Lung (tissue), 12 donors: Measurements from ENCODE around the gene HS3ST4. TPM values are rescaled to one million over a fixed set of nuclear protein-coding genes. Genes with fewer than 3 reads are reported as not detected.

Experiments used
- ATAC-seq: fragments of 200-7000 bp; cut with Tn5 transposase; one replicate; pipeline ENCODE4 v1.9.1; 2020; ENCODE audit warnings: moderate number of reproducible peaks; ENCODE audit not compliant: insufficient read depth, low FRiP score
- DNase-seq, 3 donors: peaks; one replicate each; pipeline ENCODE4 v3.0.0-alpha.2; 2013 to 2017
- H3K27ac ChIP-seq, 2 donors: one replicate each; pipeline ENCODE4 v1.5.1; 2013; ENCODE audit warnings: mild to moderate bottlenecking in 2 of 2, moderate library complexity in 2 of 2, control low read depth in 1 of 2, inconsistent platforms in 1 of 2, low read depth in 1 of 2, low read length in 1 of 2
- H3K27me3 ChIP-seq, 3 donors: one replicate each; pipeline ENCODE4 v1.5.1; 2013; ENCODE audit warnings: low read length in 2 of 3; ENCODE audit not compliant: control insufficient read depth in 3 of 3, insufficient read depth in 3 of 3
- H3K36me3 ChIP-seq, 4 donors: one replicate each; pipeline ENCODE4 v1.5.1; 2013; ENCODE audit warnings: low read length in 4 of 4, mild to moderate bottlenecking in 1 of 4, moderate library complexity in 1 of 4; ENCODE audit not compliant: control insufficient read depth in 4 of 4, insufficient read depth in 4 of 4
- H3K4me1 ChIP-seq, 5 donors: one replicate each; pipeline ENCODE4 v1.5.1; 2013; ENCODE audit warnings: low read length in 5 of 5, mild to moderate bottlenecking in 2 of 5, moderate library complexity in 1 of 5; ENCODE audit not compliant: control insufficient read depth in 5 of 5, insufficient read depth in 5 of 5
- H3K4me3 ChIP-seq: one replicate; pipeline ENCODE4 v1.5.1; 2013; ENCODE audit warnings: mild to moderate bottlenecking, control low read depth, moderate library complexity
- H3K9ac ChIP-seq, 2 donors: one replicate each; pipeline ENCODE4 v1.5.1; 2013; ENCODE audit warnings: low read length in 2 of 2, control low read depth in 1 of 2; ENCODE audit not compliant: insufficient read depth in 1 of 2
- H3K9me3 ChIP-seq, 4 donors: one replicate each; pipeline ENCODE4 v1.5.1; 2013; ENCODE audit warnings: low read length in 3 of 4, mild to moderate bottlenecking in 1 of 4, moderate library complexity in 1 of 4; ENCODE audit not compliant: control insufficient read depth in 4 of 4, insufficient read depth in 3 of 4
- WGBS, 2 donors: extraction: QIAGEN DNeasy Blood & Tissue Kit; methylation state at CpG; one replicate each; pipeline ENCODE4 v1.1.7; 2013; 5-methylcytosine and 5-hydroxymethylcytosine counted together
- polyA plus RNA-seq, 2 donors: library from polyadenylated mRNA; stranded (reverse); fragments of 200-250 nt; gene quantifications; one replicate each; pipeline ENCODE4 v1.2.1, GENCODE V29; 2013
- total RNA-seq, 2 donors: library from RNA; depleted of rRNA in 1 of 2; stranded (reverse); fragments of >200 nt in 1 of 2; gene quantifications; one replicate each; pipeline ENCODE4 v1.2.1, GENCODE V29; 2014 to 2021
- TF ChIP-seq, protein P1 (sequence below): IDR thresholded peaks from 2 replicates; pipeline ENCODE4 v1.5.1; 2012; ENCODE audit warnings: mild to moderate bottlenecking; ENCODE audit errors: control extremely low read depth, extremely low read depth
- donor health status: control.
- donor health status: control.
- donor health status: Bipolar disorder and iron deficiency.
- donor health status: healthy.
- donor health status: DM: yes; HTN: yes; CAD: no.

The HS3ST4 gene
- total and polyA plus RNA-seq, 4 donors, result 0.06 to 0.15 TPM; not detected in 2

DNA sequence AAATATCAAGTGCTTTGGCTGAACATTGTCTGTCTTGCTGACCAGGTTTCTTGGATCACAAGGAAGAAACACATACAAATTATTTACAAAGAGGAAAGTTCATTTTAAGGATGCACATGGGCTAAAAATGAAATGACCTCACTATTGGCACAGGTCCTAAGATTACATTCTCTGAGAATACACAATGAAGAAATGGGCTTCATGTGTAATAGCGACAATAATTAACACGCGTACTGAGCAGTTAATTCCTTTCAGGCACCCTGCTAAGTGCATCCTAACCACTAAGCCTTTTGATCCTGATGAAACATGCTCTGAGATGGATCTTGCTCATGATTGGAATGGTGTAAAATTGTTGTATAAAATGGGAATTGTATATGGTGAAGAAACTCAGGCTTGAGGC is 429.0 kb downstream of the HS3ST4 start:
- Histone ChIP-seq H3K4me1 (no peaks in the 10 kb centered on the region), H3K36me3 (no peaks in the 10 kb centered on the region), H3K9me3 (peaks cover 0 to 2% (median 0%) of the 10 kb centered on the region in 4 donors), H3K27ac (no peak overlapping the region), H3K4me3 (no peak overlapping the region), H3K27me3 (no peaks in the 10 kb centered on the region), H3K9ac (no peak overlapping the region)
- TF ChIP-seq, protein P1, sequence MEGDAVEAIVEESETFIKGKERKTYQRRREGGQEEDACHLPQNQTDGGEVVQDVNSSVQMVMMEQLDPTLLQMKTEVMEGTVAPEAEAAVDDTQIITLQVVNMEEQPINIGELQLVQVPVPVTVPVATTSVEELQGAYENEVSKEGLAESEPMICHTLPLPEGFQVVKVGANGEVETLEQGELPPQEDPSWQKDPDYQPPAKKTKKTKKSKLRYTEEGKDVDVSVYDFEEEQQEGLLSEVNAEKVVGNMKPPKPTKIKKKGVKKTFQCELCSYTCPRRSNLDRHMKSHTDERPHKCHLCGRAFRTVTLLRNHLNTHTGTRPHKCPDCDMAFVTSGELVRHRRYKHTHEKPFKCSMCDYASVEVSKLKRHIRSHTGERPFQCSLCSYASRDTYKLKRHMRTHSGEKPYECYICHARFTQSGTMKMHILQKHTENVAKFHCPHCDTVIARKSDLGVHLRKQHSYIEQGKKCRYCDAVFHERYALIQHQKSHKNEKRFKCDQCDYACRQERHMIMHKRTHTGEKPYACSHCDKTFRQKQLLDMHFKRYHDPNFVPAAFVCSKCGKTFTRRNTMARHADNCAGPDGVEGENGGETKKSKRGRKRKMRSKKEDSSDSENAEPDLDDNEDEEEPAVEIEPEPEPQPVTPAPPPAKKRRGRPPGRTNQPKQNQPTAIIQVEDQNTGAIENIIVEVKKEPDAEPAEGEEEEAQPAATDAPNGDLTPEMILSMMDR, result no peak
- DNase-seq, result no peak
- 71 to 77% methylated on average over 3 of the region's 3 CpGs for WGBS, 2 donors
- no peak for ATAC-seq

DNA sequence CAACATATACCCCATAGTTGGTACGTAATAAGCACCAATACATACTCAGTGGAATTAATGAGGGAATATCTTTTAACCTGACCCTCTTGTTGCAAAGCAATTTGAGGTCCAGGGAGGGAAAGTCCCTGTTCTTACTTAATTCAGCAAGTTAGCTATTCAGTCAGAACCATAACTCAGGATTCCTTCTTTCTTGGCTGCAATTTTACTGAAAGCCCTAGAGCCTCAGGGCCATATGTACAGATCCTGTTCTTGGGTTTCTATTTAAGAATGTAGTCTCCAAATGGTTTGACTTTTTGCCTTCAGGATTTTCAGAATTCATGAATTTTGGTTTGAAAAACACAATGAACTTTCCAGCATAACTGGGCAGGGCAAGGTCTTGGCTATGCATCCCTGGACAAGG is 436.5 kb downstream of the HS3ST4 start:
- Histone ChIP-seq H3K9me3 (peaks cover 0 to 3% (median 0%) of the 10 kb centered on the region in 4 donors), H3K9ac (no peak overlapping the region), H3K4me1 (no peaks in the 10 kb centered on the region), H3K36me3 (no peaks in the 10 kb centered on the region), H3K27ac (no peak overlapping the region), H3K4me3 (no peak overlapping the region), H3K27me3 (no peaks in the 10 kb centered on the region)
- no peak for DNase-seq
- ATAC-seq, result no peak
- TF ChIP-seq, protein P1, result no peak
- WGBS, 2 donors, result 64 to 70% methylated on average over 1 of the region's 1 CpG

- no peak overlapping the region for H3K4me3 ChIP-seq
- 81 to 89% methylated on average over 9 of the region's 9 CpGs for WGBS, 2 donors
- ATAC-seq, result no peak
- H3K4me1 ChIP-seq, result no peaks in the 10 kb centered on the region
- no peaks in the 10 kb centered on the region for H3K36me3 ChIP-seq
- TF ChIP-seq, protein P1, result no peak
- no peak for DNase-seq
- no peaks in the 10 kb centered on the region for H3K27me3 ChIP-seq
- H3K9me3 ChIP-seq, result peaks cover 0 to 3% (median 0%) of the 10 kb centered on the region in 4 donors
- no peak overlapping the region for H3K27ac ChIP-seq
- no peak overlapping the region for H3K9ac ChIP-seq
These were observed 438.2 kb downstream of the HS3ST4 start for GRCh38 chr16:26129997-26130396.

GRCh38 chr16:26133416-26134093 is 441.8 kb downstream of the HS3ST4 start:
- 40 to 55% methylated on average over 5 of the region's 5 CpGs for WGBS, 2 donors
- Histone ChIP-seq H3K36me3 (no peaks in the 10 kb centered on the region), H3K4me3 (no peak overlapping the region), H3K4me1 (no peaks in the 10 kb centered on the region), H3K9me3 (peaks cover 0 to 5% (median 1%) of the 10 kb centered on the region in 4 donors), H3K27me3 (no peaks in the 10 kb centered on the region), H3K9ac (no peak overlapping the region), H3K27ac (no peak overlapping the region)
- DNase-seq, result no peak
- TF ChIP-seq, protein P1, result no peak
- ATAC-seq, result no peak
